ENCODE data around the gene ELMO3. TPM values are rescaled to one million over a fixed set of nuclear protein-coding genes. Genes with fewer than 3 reads are reported as not detected.

Gene ELMO3
- total RNA-seq, 1 experiment from 2014 or later, result 45.8 TPM

GRCh38 chr16:67233596-67233995 is 34.7 kb downstream of the ELMO3 start (continued):
- TF ChIP-seq EZH2 (IDR thresholded peaks at IDR 0.05) (no peak), CEBPB (IDR thresholded peaks at IDR 0.05; ENCODE audit: low read depth) (no peak), SP1 (IDR thresholded peaks at IDR 0.05; ENCODE audit: low read depth) (no peak), JUND (IDR thresholded peaks at IDR 0.05) (no peak), RAD21 (IDR thresholded peaks at IDR 0.05; ENCODE audit: low read depth) (no peak), FOSL1 (IDR thresholded peaks at IDR 0.05; ENCODE audit: low read depth) (no peak)

DNA sequence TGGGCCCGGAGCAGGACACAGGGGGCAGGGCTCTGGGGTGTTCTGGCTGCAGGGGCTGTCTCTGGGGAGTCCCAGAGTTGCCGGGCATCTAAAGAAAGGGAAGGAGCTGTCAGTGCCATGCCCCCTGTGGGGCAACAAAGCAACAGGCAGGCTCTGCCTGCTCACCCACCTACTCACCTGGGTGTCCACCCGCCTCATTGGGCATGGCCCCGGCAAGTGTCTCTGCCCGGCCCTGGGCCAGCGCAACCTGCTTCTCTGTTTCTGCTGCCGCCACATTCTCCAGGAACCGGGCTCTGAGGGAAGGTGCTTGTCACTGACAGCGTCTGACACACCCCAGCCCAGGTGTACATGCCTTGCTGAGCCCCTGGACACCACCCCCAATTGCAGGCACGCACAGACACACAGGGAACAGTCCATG is 35.3 kb downstream of the ELMO3 start:
- TF ChIP-seq, protein P1, sequence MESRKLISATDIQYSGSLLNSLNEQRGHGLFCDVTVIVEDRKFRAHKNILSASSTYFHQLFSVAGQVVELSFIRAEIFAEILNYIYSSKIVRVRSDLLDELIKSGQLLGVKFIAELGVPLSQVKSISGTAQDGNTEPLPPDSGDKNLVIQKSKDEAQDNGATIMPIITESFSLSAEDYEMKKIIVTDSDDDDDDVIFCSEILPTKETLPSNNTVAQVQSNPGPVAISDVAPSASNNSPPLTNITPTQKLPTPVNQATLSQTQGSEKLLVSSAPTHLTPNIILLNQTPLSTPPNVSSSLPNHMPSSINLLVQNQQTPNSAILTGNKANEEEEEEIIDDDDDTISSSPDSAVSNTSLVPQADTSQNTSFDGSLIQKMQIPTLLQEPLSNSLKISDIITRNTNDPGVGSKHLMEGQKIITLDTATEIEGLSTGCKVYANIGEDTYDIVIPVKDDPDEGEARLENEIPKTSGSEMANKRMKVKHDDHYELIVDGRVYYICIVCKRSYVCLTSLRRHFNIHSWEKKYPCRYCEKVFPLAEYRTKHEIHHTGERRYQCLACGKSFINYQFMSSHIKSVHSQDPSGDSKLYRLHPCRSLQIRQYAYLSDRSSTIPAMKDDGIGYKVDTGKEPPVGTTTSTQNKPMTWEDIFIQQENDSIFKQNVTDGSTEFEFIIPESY (IDR thresholded peaks at IDR 0.05; ENCODE audit: extremely low read depth, insufficient replicate concordance, low read length), result no peak
- no peak for TF ChIP-seq CBX3 (IDR thresholded peaks at IDR 0.05; ENCODE audit: low read depth)
- TF ChIP-seq SP1 (IDR thresholded peaks at IDR 0.05; ENCODE audit: low read depth), result no peak
- no peak for TF ChIP-seq RAD21 (IDR thresholded peaks at IDR 0.05; ENCODE audit: low read depth)
- TF ChIP-seq MAX (IDR thresholded peaks at IDR 0.05), result no peak
- no peak for TF ChIP-seq EZH2 (IDR thresholded peaks at IDR 0.05)
- no peak for TF ChIP-seq EZH2phosphoT487 (IDR thresholded peaks at IDR 0.05; ENCODE audit: borderline replicate concordance)
- TF ChIP-seq SRF (IDR thresholded peaks at IDR 0.05; ENCODE audit: low read depth), result no peak
- TF ChIP-seq, protein P2, sequence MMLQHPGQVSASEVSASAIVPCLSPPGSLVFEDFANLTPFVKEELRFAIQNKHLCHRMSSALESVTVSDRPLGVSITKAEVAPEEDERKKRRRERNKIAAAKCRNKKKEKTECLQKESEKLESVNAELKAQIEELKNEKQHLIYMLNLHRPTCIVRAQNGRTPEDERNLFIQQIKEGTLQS (IDR thresholded peaks at IDR 0.05), result no peak
- no peak for TF ChIP-seq TCF7L2 (IDR thresholded peaks at IDR 0.05; ENCODE audit: borderline replicate concordance, extremely low read depth, insufficient read depth, insufficient read length)
- no peak for TF ChIP-seq POLR2A (IDR thresholded peaks at IDR 0.05; ENCODE audit: borderline replicate concordance, extremely low read depth, insufficient read depth, insufficient read length)
- H3K9me3 ChIP-seq (ENCODE audit: control insufficient read depth in 1 of 2, insufficient read depth in 1 of 2, low read depth in 1 of 2, low read length in 2 of 2), result no peaks in the 10 kb centered on the region
- POLR2A ChIA-PET, result interaction anchor here (1.3 kb wide), 1 partner anchor 13 kb away, joined by 3 read pairs; the partner anchor contains the start of gene FHOD1
- H3K27ac ChIP-seq (ENCODE audit: low read depth, low read length), result no peak overlapping the region
- H3K27me3 ChIP-seq (ENCODE audit: insufficient read depth, low read length), result no peaks in the 10 kb centered on the region
- H3K4me1 ChIP-seq (ENCODE audit: control insufficient read depth in 1 of 2, insufficient read depth in 2 of 2, low read length in 2 of 2), result peaks cover 0 to 12% of the 10 kb centered on the region in 2 experiments; a peak in 2 of 4 replicates
- H3K9ac ChIP-seq (ENCODE audit: low read length), result no peak overlapping the region
- H3K4me3 ChIP-seq (replicated peaks in 1 of 2; ENCODE audit: low read depth in 1 of 2, low read length in 2 of 2), result no peak overlapping the region
- peaks cover 13% of the 10 kb centered on the region; the same call in 1 of the 2 replicates for H3K79me2 ChIP-seq (ENCODE audit: insufficient read depth, low read length)
- no peak for DNase-seq (ENCODE audit: low read depth, low spot score)
- CTCF ChIA-PET, result no interaction called here
- no peak overlapping the region for H3K4me2 ChIP-seq (ENCODE audit: low read length)
- no peak for ATAC-seq
- BruUV-seq (replicated peaks), result no TSS peak
- H3K9me2 ChIP-seq (ENCODE audit: insufficient read depth), result no peaks in the 10 kb centered on the region
- H3K36me3 ChIP-seq (ENCODE audit: control insufficient read depth in 1 of 2, insufficient read depth in 2 of 2, low read length in 2 of 2), result peaks cover 40 to 63% of the 10 kb centered on the region in 2 experiments
- RAD21 ChIA-PET (ENCODE audit: low non-redundant PET in 1 of 2, low total read pairs in 2 of 2, uncharacterized antibody in 2 of 2, unreplicated experiment in 2 of 2), result no interaction called here
- H4K20me1 ChIP-seq (ENCODE audit: insufficient read depth), result no peaks in the 10 kb centered on the region
- intact Hi-C loops (cut with micrococcal nuclease), result no loop called here
- H2AFZ ChIP-seq (ENCODE audit: low read depth, low read length, poor library complexity, severe bottlenecking), result no peak overlapping the region

Measured in HCT116 (cell line).